NCI-H1048 (cell line): ENCODE data around the gene WDR46.

Source experiments
- DNase-seq: peaks from one replicate; lab custom pipeline; 2025; lab: John Stamatoyannopoulos, UW

The WDR46 gene

GRCh38 chr6:33288921-33289783 is at the start of gene WDR46, which contains the start of gene PFDN6:
Gene WDR46, minus strand, starts transcription at chr6:33289239. Its CDS starts 69 bp downstream, at chr6:33289170.
Gene PFDN6, plus strand, starts transcription at chr6:33289601. Its CDS starts 256 bp downstream, at chr6:33289857.
- DNase-seq: peak; percentile 61

- DNase-seq: no peak
Observed at GRCh38 chr6:33336495-33336894, 47.5 kb upstream of the WDR46 start.

GRCh38 chr6:33335916-33336315 is 46.9 kb upstream of the WDR46 start:
- DNase-seq: no peak

- DNase-seq: no peak
Observed at GRCh38 chr6:33333666-33334065, 44.6 kb upstream of the WDR46 start.

- no peak for DNase-seq
Observed at GRCh38 chr6:33330736-33331135, 41.7 kb upstream of the WDR46 start.

GRCh38 chr6:33329058-33329457 is 40.0 kb upstream of the WDR46 start:
- no peak for DNase-seq

GRCh38 chr6:33324125-33324524 is 35.1 kb upstream of the WDR46 start:
- DNase-seq: no peak

- DNase-seq: no peak
Observed at GRCh38 chr6:33323623-33323948, 34.5 kb upstream of the WDR46 start.

- DNase-seq: no peak
Observed at GRCh38 chr6:33321227-33321626, 32.2 kb upstream of the WDR46 start.

- DNase-seq: no peak
Observed at GRCh38 chr6:33320315-33321181, 31.5 kb upstream of the WDR46 start.

GRCh38 chr6:33319939-33320314 is 30.9 kb upstream of the WDR46 start:
- DNase-seq: no peak

GRCh38 chr6:33318426-33319073 is 29.5 kb upstream of the WDR46 start:
- no peak for DNase-seq

- DNase-seq: peak; percentile 99
Observed at GRCh38 chr6:33317669-33318425, 28.8 kb upstream of the WDR46 start, which contains the start of gene ZBTB22. Gene ZBTB22, minus strand, starts transcription at chr6:33317744. Its CDS starts 828 bp downstream, at chr6:33316916.

GRCh38 chr6:33317419-33317668 is 28.3 kb upstream of the WDR46 start:
- DNase-seq: no peak

GRCh38 chr6:33316603-33317418 is 27.8 kb upstream of the WDR46 start:
- no peak for DNase-seq

- no peak for DNase-seq
Observed at GRCh38 chr6:33315793-33316602, 27.0 kb upstream of the WDR46 start.

GRCh38 chr6:33314943-33315792 is 26.1 kb upstream of the WDR46 start:
- DNase-seq: no peak

- no peak for DNase-seq
Observed at GRCh38 chr6:33314515-33314942, 25.5 kb upstream of the WDR46 start.
